KOPT-K1 (cell line): ENCODE results near the gene LOXL1.
"Not testable (repeated sequence)": the region's sequence is repeated elsewhere in the genome, so short reads cannot be mapped to it uniquely, and the experiment has no call there.

Experiments
- H3K27ac ChIP-seq: fragments of 200-600 bp; sonication (generic); 2 replicates; pipeline ENCODE4 v1.5.1; 2016; ENCODE audit warnings: antibody characterized with exemption, mild to moderate bottlenecking, low read depth, low read length; ENCODE audit not compliant: poor library complexity, severe bottlenecking
- H3K36me3 ChIP-seq: fragments of 200-600 bp; sonication (generic); 2 replicates; pipeline ENCODE4 v1.5.1; 2017; ENCODE audit warnings: antibody characterized with exemption, mild to moderate bottlenecking, low read length, moderate library complexity; ENCODE audit not compliant: insufficient read depth
- H3K9me3 ChIP-seq: fragments of 200-600 bp; sonication (generic); 2 replicates; pipeline ENCODE4 v1.5.1; 2017; ENCODE audit warnings: antibody characterized with exemption, low read length, mild to moderate bottlenecking; ENCODE audit not compliant: insufficient read depth, poor library complexity, severe bottlenecking

Gene LOXL1

DNA sequence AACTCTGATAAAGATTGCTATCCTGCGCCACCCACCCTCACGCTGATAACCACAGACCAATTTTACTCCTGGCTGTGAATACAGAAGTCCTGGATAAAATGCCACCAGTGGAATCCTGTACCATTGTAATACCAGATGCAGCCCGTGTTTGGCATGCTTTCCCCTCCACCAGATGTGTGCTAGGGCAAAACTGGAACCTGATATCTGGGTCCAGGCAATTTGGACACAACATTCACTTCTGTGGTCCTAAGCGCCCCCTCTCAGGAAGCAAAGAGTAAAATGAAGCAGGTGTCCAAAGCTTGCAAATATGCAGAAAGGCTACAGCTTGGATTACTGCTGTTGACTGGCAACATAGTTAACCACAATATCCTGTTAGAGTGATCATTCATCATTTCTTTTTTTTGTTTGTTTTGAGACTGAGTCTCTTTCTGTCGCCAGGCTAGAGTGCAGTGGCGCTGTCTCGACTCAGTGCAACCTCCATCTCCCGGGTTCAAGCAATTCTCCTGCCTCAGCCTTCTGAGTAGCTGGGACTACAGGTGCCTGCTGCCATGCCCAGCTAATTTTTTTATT, 32.8 kb downstream of the LOXL1 start:
- H3K36me3 ChIP-seq = no peaks in the 10 kb centered on the region
- H3K27ac ChIP-seq = peak overlapping the region; percentile 43
- no peaks in the 10 kb centered on the region for H3K9me3 ChIP-seq

DNA sequence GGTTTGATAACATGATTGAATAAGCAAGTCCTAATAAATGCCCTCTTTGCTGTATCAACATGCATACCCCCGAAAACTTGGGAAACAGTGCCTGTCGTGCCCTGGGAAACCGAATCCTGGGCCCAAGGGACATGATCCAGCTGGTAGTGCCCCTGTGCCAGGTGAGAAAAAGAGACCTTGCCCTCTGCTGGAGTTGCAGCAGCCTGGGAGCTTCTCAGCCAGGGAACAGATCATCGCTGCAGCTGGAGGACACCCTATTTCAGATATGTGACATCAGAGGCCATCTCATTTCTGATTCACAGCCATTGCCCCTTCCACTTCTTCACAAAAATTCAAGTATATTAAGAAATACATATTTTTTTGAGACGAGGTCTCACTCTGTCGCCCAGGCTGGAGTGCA, 33.5 kb downstream of the LOXL1 start:
- H3K27ac ChIP-seq = peak overlapping the region; percentile 43
- no peaks in the 10 kb centered on the region for H3K36me3 ChIP-seq
- no peaks in the 10 kb centered on the region for H3K9me3 ChIP-seq

DNA sequence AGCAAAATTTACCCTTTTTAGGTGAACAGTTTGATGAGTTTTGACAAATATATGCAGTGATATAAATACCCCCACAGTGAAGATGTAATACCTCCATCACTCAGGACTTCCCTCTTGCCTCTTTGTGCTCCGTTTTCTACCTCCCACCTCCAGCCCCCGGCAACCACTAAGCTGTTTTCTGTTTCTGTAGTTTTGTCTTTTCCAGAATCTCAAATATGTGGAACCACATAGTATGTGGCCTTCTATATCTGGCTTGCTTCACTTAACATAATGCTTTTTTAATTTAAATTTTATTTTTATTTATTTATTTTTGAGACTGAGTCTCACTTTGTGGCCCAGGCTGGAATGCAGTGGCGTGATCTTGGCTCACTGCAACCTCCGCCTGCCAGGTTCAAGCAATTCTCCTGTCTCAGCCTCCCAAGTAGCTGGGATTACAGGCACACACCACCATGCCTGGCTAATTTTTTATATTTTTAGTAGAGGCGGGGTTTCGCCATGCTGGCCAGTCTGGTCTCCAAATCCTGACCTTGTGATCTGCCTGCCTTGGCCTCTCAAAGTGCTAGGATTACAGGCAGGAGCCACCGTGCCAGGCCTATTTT, 34.3 kb downstream of the LOXL1 start:
- H3K36me3 ChIP-seq, H3K27ac ChIP-seq, H3K9me3 ChIP-seq: not testable (repeated sequence)

DNA sequence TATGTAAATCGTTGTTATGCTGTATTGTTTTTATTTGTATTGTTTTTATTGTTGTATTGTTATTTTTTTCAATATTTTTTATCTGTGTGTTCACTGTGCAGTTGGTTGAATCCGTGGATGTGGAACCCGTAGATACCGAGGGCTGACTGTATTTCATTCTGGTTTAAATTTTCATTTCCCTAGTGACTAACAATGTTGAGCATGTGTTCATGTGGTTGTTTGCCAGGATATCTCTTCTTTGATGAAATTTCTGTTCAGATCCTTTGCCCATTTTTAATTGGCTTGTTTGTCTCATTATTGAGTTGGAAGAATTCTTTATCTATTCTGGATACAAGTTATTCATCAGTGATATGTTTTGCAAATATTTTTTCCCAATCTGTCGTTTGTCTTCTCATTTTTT, 36.2 kb downstream of the LOXL1 start:
- Histone ChIP-seq H3K9me3 (no peaks in the 10 kb centered on the region), H3K36me3 (no peaks in the 10 kb centered on the region), H3K27ac (no peak overlapping the region)

DNA sequence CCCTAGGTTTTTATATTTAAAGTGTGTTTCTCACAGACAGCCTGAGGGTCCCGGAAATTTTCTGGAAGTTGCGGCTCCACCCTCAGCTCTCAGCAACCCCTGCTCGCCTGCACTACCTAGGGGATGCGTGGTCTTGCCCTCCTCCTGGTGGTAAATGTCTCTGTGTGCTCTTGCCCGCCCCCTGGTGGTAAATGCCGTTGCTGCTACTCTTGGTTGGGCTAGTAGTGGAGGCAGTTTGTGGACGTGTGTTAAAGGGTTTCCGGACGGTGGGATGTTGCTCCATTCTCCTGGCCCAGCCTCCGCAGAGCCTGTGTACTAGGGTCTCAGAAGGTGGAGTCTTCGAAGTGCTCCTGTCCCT, 38.5 kb downstream of the LOXL1 start:
- Histone ChIP-seq H3K36me3 (no peaks in the 10 kb centered on the region), H3K27ac (peak overlapping the region; percentile 84), H3K9me3 (no peaks in the 10 kb centered on the region)

DNA sequence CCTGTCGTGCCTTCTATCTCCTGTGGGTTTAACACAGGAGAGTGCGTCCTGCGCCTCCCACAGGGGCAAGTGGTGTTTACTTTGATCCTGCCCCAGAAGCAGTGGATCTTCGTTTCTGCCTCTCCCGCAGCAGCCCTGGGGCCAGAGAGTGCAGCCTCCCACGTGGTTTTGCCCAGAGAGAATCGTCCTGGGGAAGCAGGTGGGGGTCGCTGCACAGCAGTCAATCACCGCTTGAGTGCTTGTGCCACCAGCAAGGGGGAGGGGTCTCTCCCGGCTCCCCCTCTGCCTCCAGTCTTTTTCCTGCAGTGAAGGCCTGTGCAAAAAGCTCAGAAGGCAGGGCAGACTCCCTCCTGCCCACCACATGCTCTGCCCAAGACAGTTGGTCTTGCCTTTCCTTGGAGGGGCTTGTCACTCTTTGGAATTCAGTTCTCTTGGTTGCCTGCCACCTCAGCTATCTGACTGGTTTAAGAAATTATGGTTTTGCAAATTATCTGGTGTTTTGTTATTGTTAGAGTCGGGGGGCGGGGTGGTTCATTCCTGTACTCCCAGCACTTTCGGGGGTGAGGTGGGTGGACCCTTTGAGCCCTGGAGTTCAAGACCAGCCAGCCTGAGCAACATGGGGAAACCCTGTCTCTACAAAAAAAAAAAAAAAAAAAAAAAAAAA, 39.0 kb downstream of the LOXL1 start:
- H3K27ac ChIP-seq = peak overlapping the region; percentile 84
- no peaks in the 10 kb centered on the region for H3K36me3 ChIP-seq
- no peaks in the 10 kb centered on the region for H3K9me3 ChIP-seq

DNA sequence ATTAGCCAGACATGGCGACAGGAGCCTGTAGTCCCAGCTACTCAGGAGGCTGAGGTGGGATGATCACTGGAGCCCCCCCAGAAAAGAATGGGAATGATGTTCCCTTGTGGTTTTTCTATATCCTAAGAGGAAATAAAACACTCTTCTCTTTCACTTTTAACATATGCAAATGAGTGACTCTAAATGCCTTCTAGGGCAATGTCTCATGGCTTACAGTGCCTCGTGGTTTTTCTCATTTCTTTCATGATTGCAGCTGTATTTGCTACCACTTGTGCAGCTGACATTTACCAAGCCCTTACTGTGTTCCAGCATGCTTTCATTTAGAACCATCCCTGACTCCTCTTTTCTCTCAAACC, 39.5 kb downstream of the LOXL1 start:
- H3K27ac ChIP-seq = peak overlapping the region; percentile 84
- H3K36me3 ChIP-seq = no peaks in the 10 kb centered on the region
- no peaks in the 10 kb centered on the region for H3K9me3 ChIP-seq

DNA sequence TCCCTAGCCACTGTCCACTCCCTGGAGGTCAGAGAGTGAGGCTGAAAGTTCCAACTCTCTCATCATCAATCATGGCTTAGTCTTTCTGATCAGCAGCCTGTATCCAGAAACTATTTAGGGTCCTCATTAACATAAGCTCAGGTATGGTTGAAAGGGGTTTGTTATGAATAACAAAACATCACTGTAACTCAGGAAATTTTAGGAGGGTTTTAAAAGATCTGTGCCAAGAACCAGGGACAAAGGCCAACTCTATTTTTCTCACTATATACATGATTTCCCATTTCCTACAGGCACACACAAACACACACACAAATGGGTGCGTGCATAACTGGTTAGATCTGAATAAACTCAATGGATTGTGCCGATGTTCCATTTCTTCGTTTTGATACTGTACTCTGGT, 42.2 kb downstream of the LOXL1 start:
- Histone ChIP-seq H3K9me3 (no peaks in the 10 kb centered on the region), H3K36me3 (no peaks in the 10 kb centered on the region), H3K27ac (no peak overlapping the region)

DNA sequence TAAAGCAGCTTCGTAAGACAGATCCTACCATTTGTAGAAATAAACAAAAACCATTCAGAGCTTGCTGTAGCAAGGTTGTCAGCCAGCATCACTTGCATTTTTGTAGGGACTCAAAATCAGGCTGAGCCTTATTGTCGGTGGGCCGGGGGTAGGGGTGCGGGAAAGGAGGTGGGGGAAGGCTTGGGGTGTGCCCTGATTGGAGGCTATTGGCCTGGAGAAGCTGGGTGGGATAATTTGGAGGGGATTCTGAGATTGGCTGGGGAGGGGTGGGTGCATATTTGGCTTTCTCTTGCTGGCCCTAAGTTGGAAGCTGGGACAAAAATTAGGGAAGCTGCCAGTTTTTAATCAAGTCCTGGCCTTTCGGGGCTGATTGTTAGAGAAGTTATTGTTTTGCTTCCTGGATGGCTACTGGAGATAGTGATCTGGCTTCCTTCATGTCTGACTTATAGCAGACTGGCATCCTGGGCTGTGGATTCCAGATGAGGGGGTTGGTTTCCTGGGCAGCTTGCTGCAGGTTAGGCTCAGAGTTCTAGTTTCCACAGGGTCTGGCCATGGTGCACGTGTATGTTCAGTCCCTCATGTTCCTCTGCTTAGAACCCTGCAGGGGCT, 43.0 kb downstream of the LOXL1 start:
- no peaks in the 10 kb centered on the region for H3K36me3 ChIP-seq
- H3K9me3 ChIP-seq = no peaks in the 10 kb centered on the region
- no peak overlapping the region for H3K27ac ChIP-seq

DNA sequence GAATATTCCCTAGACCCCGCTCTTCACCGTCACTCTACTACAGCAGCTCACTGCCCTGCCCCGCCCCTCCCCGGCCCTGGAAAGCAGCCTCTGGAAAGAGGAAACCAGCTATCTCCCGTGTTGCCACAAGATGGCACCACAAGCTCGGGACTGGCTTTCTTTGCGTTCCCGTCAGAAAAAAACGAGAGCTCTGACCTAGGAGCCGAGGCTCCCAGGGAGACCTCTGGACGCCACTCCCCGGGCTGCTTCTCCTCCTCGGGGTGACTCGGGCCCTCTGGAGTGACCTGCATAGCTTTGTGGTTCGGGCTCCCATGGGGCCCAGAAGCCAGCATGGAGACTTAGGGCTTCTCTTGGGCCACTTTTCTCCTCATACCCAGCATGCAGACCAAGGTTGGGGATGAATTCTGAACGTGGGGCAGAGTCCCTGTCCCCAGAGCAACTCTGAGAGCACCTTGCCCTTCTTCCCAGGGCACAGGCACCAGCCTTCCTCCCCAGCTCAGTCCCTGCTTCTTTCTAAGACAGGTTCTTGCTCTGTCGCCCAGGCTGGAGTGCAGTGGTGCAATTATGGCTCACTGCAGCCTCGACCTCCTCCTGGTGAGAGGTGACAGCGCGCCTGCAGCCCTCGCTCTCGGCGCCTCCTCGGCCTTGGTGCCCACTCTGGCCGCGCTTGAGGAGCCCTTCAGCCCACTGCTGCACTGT, 46.9 kb downstream of the LOXL1 start:
- Histone ChIP-seq H3K27ac (peak overlapping the region; percentile 25), H3K9me3 (no peaks in the 10 kb centered on the region), H3K36me3 (no peaks in the 10 kb centered on the region)

DNA sequence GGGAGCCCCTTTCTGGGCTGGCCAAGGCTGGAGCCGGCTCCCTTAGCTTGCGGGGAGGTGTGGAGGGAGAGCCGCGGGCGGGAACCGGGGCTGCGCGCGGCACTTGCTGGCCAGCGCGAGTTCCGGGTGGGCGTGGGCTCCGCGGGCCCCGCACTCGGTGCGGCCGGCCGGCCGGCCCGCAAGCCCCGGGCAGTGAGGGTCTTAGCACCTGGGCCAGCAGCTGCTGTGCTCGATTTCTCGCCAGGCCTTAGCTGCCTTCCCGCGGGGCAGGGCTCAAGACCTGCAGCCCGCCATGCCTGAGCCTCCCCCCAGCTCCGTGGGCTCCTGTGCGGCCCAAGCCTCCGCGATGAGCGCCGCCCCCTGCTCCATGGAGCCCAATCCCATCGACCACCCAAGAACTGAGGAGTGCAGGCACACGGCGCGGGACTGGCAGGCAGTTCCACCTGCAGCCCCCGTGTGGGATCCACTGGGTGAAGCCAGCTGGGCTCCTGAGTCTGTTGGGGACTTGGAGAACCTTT, 47.5 kb downstream of the LOXL1 start:
- not testable (repeated sequence) for H3K36me3 ChIP-seq, H3K9me3 ChIP-seq, H3K27ac ChIP-seq

DNA sequence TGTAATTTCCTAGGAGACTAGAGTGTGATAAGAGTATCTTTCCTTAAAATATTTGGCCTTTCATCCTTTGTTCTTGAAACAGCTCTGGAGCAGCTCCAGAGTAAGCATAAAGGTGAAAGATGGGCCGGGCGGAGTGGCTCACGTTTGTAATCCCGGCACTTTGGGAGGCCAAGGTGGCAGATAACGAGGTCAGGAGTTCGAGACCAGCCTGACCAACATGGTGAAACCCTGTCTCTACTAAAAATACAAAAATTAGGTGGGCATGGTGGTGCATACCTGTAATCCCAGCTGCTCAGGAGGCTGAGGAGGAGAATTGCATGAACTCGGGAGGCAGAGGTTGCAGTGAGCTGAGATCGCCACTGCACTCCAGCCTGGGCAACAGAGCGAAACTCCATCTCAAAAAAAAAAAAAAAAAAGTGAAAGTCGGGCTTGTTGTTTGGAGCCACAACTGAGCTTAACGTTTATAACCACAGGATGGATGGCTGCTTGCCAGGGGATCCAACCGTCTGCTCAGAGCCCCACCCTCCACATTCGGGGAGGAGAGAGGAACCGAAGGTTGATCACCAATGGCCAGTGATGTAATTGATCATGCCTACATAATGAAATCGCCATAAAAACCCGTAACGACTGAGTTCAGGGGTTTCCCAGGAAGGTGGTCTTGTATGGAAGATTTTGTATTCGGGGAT, 49.3 kb downstream of the LOXL1 start:
- peak overlapping the region; percentile 41 for H3K27ac ChIP-seq
- H3K36me3 ChIP-seq, H3K9me3 ChIP-seq: not testable (repeated sequence)

DNA sequence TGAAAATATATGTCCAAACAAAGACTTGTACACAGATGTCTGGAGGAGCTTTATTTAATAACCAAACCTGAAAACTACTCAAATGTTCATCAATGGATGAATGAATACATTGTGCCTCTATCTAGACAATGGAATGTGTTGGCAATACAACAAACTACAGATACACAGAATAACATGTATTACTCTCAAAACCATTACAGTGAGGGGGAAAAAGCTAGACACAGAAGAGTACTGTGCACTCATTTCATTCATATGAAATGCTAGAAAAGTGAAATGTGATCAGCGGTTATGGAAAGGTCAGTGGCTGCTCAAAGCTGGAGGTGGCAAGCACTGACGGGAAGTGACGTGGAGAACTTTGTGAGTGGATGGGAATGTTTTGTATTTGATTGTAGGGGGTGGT, 52.6 kb downstream of the LOXL1 start:
- H3K36me3 ChIP-seq = 0 out of 2 replicates have a peak, but pooled peaks cover 4% of the 10 kb centered on the region

DNA sequence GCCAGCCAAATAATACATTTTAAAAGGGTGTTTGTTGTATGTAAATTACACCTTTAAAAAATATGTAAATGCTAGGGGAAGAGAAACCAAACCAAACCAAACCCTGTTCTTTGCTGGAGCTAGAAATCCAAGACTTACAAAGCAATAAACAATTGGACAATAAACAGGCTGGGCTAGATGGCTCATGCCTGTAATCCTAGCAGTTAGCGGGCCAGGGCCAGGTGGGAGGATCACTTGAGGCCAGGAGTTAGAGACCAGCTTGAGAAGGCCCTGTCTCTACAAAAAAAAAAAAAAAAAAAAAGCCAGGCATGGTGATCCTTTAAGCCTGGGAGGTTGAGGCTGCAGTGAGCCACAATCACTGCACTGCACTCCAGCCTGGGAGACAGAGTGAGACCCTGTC, 53.4 kb downstream of the LOXL1 start:
- no peak overlapping the region for H3K27ac ChIP-seq
- H3K9me3 ChIP-seq = no peaks in the 10 kb centered on the region
- H3K36me3 ChIP-seq = 0 out of 2 replicates have a peak, but pooled peaks cover 4% of the 10 kb centered on the region

More for the DNA sequence above, 52.6 kb downstream of the LOXL1 start:
- H3K27ac ChIP-seq = no peak overlapping the region
- no peaks in the 10 kb centered on the region for H3K9me3 ChIP-seq
